B cell (primary cell): ENCODE measurements around the gene DLGAP4. TPM values are rescaled to one million over a fixed set of nuclear protein-coding genes. Genes with fewer than 3 reads are reported as not detected.

Source experiments
- ATAC-seq: fragments of 200-7000 bp; cut with Tn5 transposase; one replicate; pipeline ENCODE4 v1.10.0; 2021; ENCODE audit warnings: low read depth, mild to moderate bottlenecking, moderate number of reproducible peaks, moderate library complexity
- CTCF ChIA-PET: fragments of 350-600 bp; sonication (Branson Sonifier 250); formaldehyde crosslinking; loops from one replicate; lab custom pipeline; 2021; ENCODE audit warnings: antibody characterized with exemption, inconsistent platforms; lab: Charles Lee
- POLR2A ChIA-PET: fragments of 350-600 bp; sonication (Branson Sonifier 250); formaldehyde crosslinking; loops from one replicate; lab custom pipeline; 2021; ENCODE audit warnings: antibody characterized with exemption; lab: Charles Lee
- DNase-seq: peaks from one replicate; pipeline ENCODE4 v3.0.0; 2013
- H2AFZ ChIP-seq: 2 replicates; pipeline ENCODE4 v1.6.1; 2012; ENCODE audit warnings: mild to moderate bottlenecking, low read depth, low read length; ENCODE audit not compliant: insufficient read depth, poor library complexity, severe bottlenecking
- H3K27ac ChIP-seq, 2 donors: 1 replicate in 1 of 2; 2 replicates in 1 of 2; pipeline ENCODE4 v1.5.1; 2012 to 2013; ENCODE audit warnings: low read length in 2 of 2, mild to moderate bottlenecking in 2 of 2, moderate library complexity in 1 of 2
- H3K27me3 ChIP-seq, 4 experiments: fragments of 200-600 bp in 1 of 4; sonication (generic) in 1 of 4; replicated peaks in 1 of 4; 1 replicate in 2 of 4; 2 replicates in 2 of 4; pipeline versions ENCODE4 v1.6.1 to v1.7.0; 2013 to 2016; ENCODE audit warnings: low read length in 3 of 4, mild to moderate bottlenecking in 2 of 4, mixed read lengths in 1 of 4, moderate library complexity in 1 of 4; ENCODE audit not compliant: insufficient read depth in 4 of 4, control insufficient read depth in 3 of 4; ENCODE audit errors: control extremely low read depth in 1 of 4
- H3K36me3 ChIP-seq, 2 experiments: replicated peaks in 1 of 2; 1 replicate in 1 of 2; 2 replicates in 1 of 2; pipeline versions ENCODE4 v1.6.1 to v1.7.1; 2013; ENCODE audit warnings: low read length in 1 of 2; ENCODE audit not compliant: insufficient read depth in 2 of 2, control insufficient read depth in 1 of 2; ENCODE audit errors: control extremely low read depth in 1 of 2, extremely low read depth in 1 of 2
- H3K4me1 ChIP-seq, 2 donors: fragments of 200-600 bp in 1 of 2; sonication (generic) in 1 of 2; 1 replicate in 1 of 2; 2 replicates in 1 of 2; pipeline versions ENCODE4 v1.5.1 to v1.6.1; 2013 to 2017; ENCODE audit warnings: low read length in 2 of 2; ENCODE audit not compliant: control insufficient read depth in 2 of 2, insufficient read depth in 2 of 2
- H3K4me2 ChIP-seq: replicated peaks from 2 replicates; pipeline ENCODE3; 2012; ENCODE audit warnings: mild to moderate bottlenecking, low read depth, low read length; ENCODE audit not compliant: poor library complexity, severe bottlenecking
- H3K4me3 ChIP-seq, 5 experiments: fragments of 200-600 bp in 1 of 5; sonication (generic) in 1 of 5; 1 replicate in 3 of 5; 2 replicates in 2 of 5; pipeline versions ENCODE4 v1.5.1 to v1.7.0; 2011 to 2016; ENCODE audit warnings: low read length in 4 of 5, mild to moderate bottlenecking in 4 of 5, low read depth in 2 of 5, control low read depth in 1 of 5, moderate library complexity in 1 of 5; ENCODE audit not compliant: insufficient read depth in 1 of 5; ENCODE audit errors: control extremely low read depth in 1 of 5, extremely low read depth in 1 of 5
- H3K79me2 ChIP-seq: fragments of 200-600 bp; sonication (generic); one replicate; pipeline ENCODE4 v1.6.0; 2016; ENCODE audit warnings: low read length; ENCODE audit not compliant: control insufficient read depth, insufficient read depth
- H3K9ac ChIP-seq: fragments of 200-600 bp; sonication (generic); 2 replicates; pipeline ENCODE4 v1.6.1; 2017; ENCODE audit warnings: mild to moderate bottlenecking, low read length, moderate library complexity
- H3K9me3 ChIP-seq, 3 donors: one replicate each; pipeline versions ENCODE4 v1.6.1 to v1.7.1; 2013; ENCODE audit warnings: low read length in 2 of 3; ENCODE audit not compliant: control insufficient read depth in 2 of 3, insufficient read depth in 1 of 3; ENCODE audit errors: control extremely low read depth in 1 of 3
- H4K20me1 ChIP-seq: 2 replicates; pipeline ENCODE4 v1.6.0; 2012; ENCODE audit warnings: mild to moderate bottlenecking, low read length; ENCODE audit not compliant: insufficient read depth, control insufficient read depth, poor library complexity, severe bottlenecking
- H3K27ac Mint-ChIP-seq: one replicate; pipeline ENCODE4 v1.8.0; 2021; ENCODE audit warnings: mixed read lengths
- H3K27me3 Mint-ChIP-seq: one replicate; pipeline ENCODE4 v1.8.0; 2021; ENCODE audit warnings: mixed read lengths
- H3K4me1 Mint-ChIP-seq: one replicate; pipeline ENCODE4 v1.8.0; 2021; ENCODE audit warnings: mixed read lengths
- H3K4me3 Mint-ChIP-seq: one replicate; pipeline ENCODE4 v1.8.0; 2021; ENCODE audit warnings: mixed read lengths
- H3K9me3 Mint-ChIP-seq: one replicate; pipeline ENCODE4 v1.8.0; 2022; ENCODE audit warnings: mixed read lengths; ENCODE audit not compliant: insufficient read depth
- CTCF ChIP-seq: fragments of 200-600 bp; IDR thresholded peaks from one replicate; pipeline ENCODE4 v1.8.0; 2022; ENCODE audit warnings: antibody characterized with exemption, mild to moderate bottlenecking
- EZH2 ChIP-seq: IDR thresholded peaks from 2 replicates; pipeline ENCODE4 v1.6.1; 2012; ENCODE audit warnings: borderline replicate concordance, low read depth, mild to moderate bottlenecking, moderate library complexity, low read length; ENCODE audit not compliant: insufficient read depth, poor library complexity, severe bottlenecking
- WGBS: methylation state at CpG from one replicate; pipeline ENCODE4 v1.1.5; 2013; ENCODE audit warnings: missing lambda C conversion rate; ENCODE audit not compliant: insufficient coverage; 5-methylcytosine and 5-hydroxymethylcytosine counted together
- intact Hi-C: fragments of 100-400 bp; cut with micrococcal nuclease; formaldehyde crosslinking; loops from one replicate; pipeline ENCODE4 v1.10.0; 2022
- polyA plus RNA-seq: library from polyadenylated mRNA; depleted of rRNA; stranded (reverse); fragments of >200 nt; gene quantifications from 2 replicates; pipeline ENCODE4 v1.2.3, GENCODE V29; 2012
- total RNA-seq, 2 donors: library from RNA; stranded (reverse); fragments of 120-200 nt in 1 of 2; gene quantifications; 1 replicate in 1 of 2; 2 replicates in 1 of 2; pipeline versions ENCODE4 v1.2.3 to v1.2.4, GENCODE V29; 2013 to 2022

Gene DLGAP4
- total and polyA plus RNA-seq, 2 donors (not counting 1 experiment from before 2014, with no cell fraction given) = 68.8 to 87.8 TPM

- Mint-ChIP-seq H3K27me3 (peaks cover 17% of the 10 kb centered on the region), H3K4me3 (no peak overlapping the region), H3K9me3 (no peaks in the 10 kb centered on the region), H3K27ac (no peak overlapping the region), H3K4me1 (no peaks in the 10 kb centered on the region)
- H3K4me3 ChIP-seq = no peak overlapping the region
- no peaks in the 10 kb centered on the region for H3K79me2 ChIP-seq
- intact Hi-C loops = no loop called here
- no peak overlapping the region for H2AFZ ChIP-seq
- no peaks in the 10 kb centered on the region for H3K36me3 ChIP-seq
- no peaks in the 10 kb centered on the region for H3K4me1 ChIP-seq
- H3K9me3 ChIP-seq = no peaks in the 10 kb centered on the region
- 94% methylated on average over 14 of the region's 14 CpGs for WGBS
- H4K20me1 ChIP-seq = no peaks in the 10 kb centered on the region
- ATAC-seq = no peak
- peaks cover 0 to 16% (median 0%) of the 10 kb centered on the region in 4 experiments for H3K27me3 ChIP-seq
- H3K4me2 ChIP-seq = no peak overlapping the region
- no peak overlapping the region for H3K27ac ChIP-seq
- ChIA-PET POLR2A (no interaction called here), CTCF (no interaction called here)
- no peak for DNase-seq
- TF ChIP-seq CTCF = no peak
- no peak for TF ChIP-seq EZH2
- H3K9ac ChIP-seq = no peak overlapping the region
Measured at GRCh38 chr20:36368869-36369268, 62.7 kb downstream of the DLGAP4 start.

GRCh38 chr20:36369739-36370138 lies 63.6 kb downstream of the DLGAP4 start:
- no peaks in the 10 kb centered on the region for H3K9me3 ChIP-seq
- H3K27ac ChIP-seq = no peak overlapping the region
- no peaks in the 10 kb centered on the region for H3K4me1 ChIP-seq
- no peak overlapping the region for H3K4me2 ChIP-seq
- no CpG with 5 or more reads among the region's 3 CpGs for WGBS
- no peaks in the 10 kb centered on the region for H3K36me3 ChIP-seq
- DNase-seq (no peak), ATAC-seq (no peak)
- TF ChIP-seq EZH2 (no peak), CTCF (no peak)
- Mint-ChIP-seq H3K4me1 (no peaks in the 10 kb centered on the region), H3K27me3 (peaks cover 18% of the 10 kb centered on the region), H3K4me3 (no peak overlapping the region), H3K27ac (no peak overlapping the region), H3K9me3 (no peaks in the 10 kb centered on the region)
- H4K20me1 ChIP-seq = no peaks in the 10 kb centered on the region
- ChIA-PET POLR2A (no interaction called here), CTCF (no interaction called here)
- no peak overlapping the region for H3K4me3 ChIP-seq
- peaks cover 0 to 16% (median 0%) of the 10 kb centered on the region in 4 experiments for H3K27me3 ChIP-seq
- H2AFZ ChIP-seq = no peak overlapping the region
- intact Hi-C loops = no loop called here
- no peaks in the 10 kb centered on the region for H3K79me2 ChIP-seq
- no peak overlapping the region for H3K9ac ChIP-seq
